Measurements from ENCODE around the gene CYB561D1. TPM values are rescaled to one million over a fixed set of nuclear protein-coding genes. Genes with fewer than 3 reads are reported as not detected.

CYB561D1 gene
- total and polyA plus RNA-seq, 2 of the 13 experiments (the other 11 are each of a cell fraction or from before 2014, with no cell fraction given): 3.9 to 4.1 TPM

DNA sequence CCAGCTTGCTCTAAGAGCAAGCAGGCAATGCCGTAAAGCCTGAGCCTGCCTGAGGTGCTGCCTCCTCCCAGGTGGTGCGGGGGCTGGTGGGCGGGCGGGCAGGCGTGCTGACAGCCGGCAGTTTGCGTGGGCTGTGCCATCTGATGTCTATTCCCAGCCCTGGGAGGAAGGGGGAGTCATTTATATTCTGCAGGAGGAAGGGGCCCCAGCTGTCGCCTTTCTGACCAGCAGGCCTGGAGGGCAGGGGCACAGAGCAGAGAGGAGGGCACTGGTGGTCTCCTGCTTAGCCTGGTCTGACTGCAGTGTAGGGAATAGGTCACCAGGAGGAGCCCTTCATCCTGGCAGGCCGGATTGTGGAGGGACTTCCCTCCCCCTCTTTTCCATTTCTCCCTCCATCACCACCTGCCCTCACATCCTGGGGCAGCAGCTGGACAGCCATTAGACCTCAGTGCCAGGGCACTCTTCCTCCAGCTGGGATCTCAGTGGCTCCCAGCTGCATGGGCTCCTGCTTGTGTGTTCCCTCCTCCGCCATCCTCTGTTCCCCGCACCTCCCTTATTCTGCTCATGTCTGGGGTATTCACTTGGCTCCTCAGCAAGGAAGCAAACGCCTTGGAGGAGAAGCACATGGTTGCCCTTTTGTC is 4.4 kb downstream of the CYB561D1 start:
- Histone ChIP-seq H4K20me1 (ENCODE audit: insufficient read depth, low read length) (no peaks in the 10 kb centered on the region), H3K4me1 (ENCODE audit: insufficient read depth, low read length) (peaks cover 14% of the 10 kb centered on the region), H3K4me2 (ENCODE audit: low read depth, low read length) (no peak overlapping the region), H2AFZ (ENCODE audit: low read length) (no peak overlapping the region), H3K36me3 (replicated peaks in 1 of 2; ENCODE audit: control insufficient read depth in 1 of 2, insufficient read depth in 2 of 2, low read length in 2 of 2) (peaks cover 2 to 6% of the 10 kb centered on the region in 2 experiments; a peak in 2 of 5 replicates), H3K9me3 (ENCODE audit: low read length) (no peaks in the 10 kb centered on the region), H3K27me3 (ENCODE audit: control insufficient read depth in 1 of 2, insufficient read depth in 2 of 2, low read length in 2 of 2) (no peaks in the 10 kb centered on the region), H3K4me3 (replicated peaks in 1 of 3; ENCODE audit: insufficient read depth in 1 of 3, low read depth in 2 of 3, low read length in 3 of 3) (no peak overlapping the region), H3K27ac (ENCODE audit: extremely low read length, insufficient read depth, low read length) (no peak overlapping the region), H3K79me2 (ENCODE audit: insufficient read depth, low read length) (no peaks in the 10 kb centered on the region), H3K9ac (ENCODE audit: insufficient read depth, low read depth, low read length) (no peak overlapping the region)
- ChIA-PET POLR2A (no interaction called here), CTCF (ENCODE audit: low intra/inter-chr PET ratio, low total read pairs) (interaction anchor here (0.7 to 5.1 kb wide), 2 partner anchors 31 to 34 kb away, joined by 3 to 81 read pairs; no protein-coding TSS in a partner anchor)
- FAIRE-seq (no peak), ATAC-seq (peak; percentile 26), DNase-seq (ENCODE audit: low spot score) (no peak)
- 82% methylated on average over 12 of the region's 12 CpGs for WGBS (ENCODE audit: low lambda C conversion rate)
- BruUV-seq (replicated peaks): no TSS peak
- in situ Hi-C loops (cut with HindIII; ENCODE audit: extremely low pct_ligation_motif_present, low pct_unique_long_range_greater_than_20kb) (no loop called here), intact Hi-C loops (cut with micrococcal nuclease; ENCODE audit: unreplicated experiment) (loop anchor here (1.0 kb wide), 1 partner anchor 34 kb away; no protein-coding TSS in a partner anchor)
- peak; percentile 77 for TF ChIP-seq RAD21 (CRISPR knock-in tag; IDR thresholded peaks at IDR 0.05)
- no peak for TF ChIP-seq MEF2D (CRISPR knock-in tag; IDR thresholded peaks at IDR 0.05)
- no peak for TF ChIP-seq RFX5 (IDR thresholded peaks at IDR 0.05; ENCODE audit: low read depth, low read length)
- no peak for TF ChIP-seq RXRB (CRISPR knock-in tag; IDR thresholded peaks at IDR 0.05; ENCODE audit: borderline replicate concordance)
- TF ChIP-seq, protein P1, sequence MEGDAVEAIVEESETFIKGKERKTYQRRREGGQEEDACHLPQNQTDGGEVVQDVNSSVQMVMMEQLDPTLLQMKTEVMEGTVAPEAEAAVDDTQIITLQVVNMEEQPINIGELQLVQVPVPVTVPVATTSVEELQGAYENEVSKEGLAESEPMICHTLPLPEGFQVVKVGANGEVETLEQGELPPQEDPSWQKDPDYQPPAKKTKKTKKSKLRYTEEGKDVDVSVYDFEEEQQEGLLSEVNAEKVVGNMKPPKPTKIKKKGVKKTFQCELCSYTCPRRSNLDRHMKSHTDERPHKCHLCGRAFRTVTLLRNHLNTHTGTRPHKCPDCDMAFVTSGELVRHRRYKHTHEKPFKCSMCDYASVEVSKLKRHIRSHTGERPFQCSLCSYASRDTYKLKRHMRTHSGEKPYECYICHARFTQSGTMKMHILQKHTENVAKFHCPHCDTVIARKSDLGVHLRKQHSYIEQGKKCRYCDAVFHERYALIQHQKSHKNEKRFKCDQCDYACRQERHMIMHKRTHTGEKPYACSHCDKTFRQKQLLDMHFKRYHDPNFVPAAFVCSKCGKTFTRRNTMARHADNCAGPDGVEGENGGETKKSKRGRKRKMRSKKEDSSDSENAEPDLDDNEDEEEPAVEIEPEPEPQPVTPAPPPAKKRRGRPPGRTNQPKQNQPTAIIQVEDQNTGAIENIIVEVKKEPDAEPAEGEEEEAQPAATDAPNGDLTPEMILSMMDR (CRISPR knock-in tag; IDR thresholded peaks at IDR 0.05): peak; percentile 75
- no peak for TF ChIP-seq MAFF (IDR thresholded peaks at IDR 0.05; ENCODE audit: low read depth, low read length)
- TF ChIP-seq, protein P2, sequence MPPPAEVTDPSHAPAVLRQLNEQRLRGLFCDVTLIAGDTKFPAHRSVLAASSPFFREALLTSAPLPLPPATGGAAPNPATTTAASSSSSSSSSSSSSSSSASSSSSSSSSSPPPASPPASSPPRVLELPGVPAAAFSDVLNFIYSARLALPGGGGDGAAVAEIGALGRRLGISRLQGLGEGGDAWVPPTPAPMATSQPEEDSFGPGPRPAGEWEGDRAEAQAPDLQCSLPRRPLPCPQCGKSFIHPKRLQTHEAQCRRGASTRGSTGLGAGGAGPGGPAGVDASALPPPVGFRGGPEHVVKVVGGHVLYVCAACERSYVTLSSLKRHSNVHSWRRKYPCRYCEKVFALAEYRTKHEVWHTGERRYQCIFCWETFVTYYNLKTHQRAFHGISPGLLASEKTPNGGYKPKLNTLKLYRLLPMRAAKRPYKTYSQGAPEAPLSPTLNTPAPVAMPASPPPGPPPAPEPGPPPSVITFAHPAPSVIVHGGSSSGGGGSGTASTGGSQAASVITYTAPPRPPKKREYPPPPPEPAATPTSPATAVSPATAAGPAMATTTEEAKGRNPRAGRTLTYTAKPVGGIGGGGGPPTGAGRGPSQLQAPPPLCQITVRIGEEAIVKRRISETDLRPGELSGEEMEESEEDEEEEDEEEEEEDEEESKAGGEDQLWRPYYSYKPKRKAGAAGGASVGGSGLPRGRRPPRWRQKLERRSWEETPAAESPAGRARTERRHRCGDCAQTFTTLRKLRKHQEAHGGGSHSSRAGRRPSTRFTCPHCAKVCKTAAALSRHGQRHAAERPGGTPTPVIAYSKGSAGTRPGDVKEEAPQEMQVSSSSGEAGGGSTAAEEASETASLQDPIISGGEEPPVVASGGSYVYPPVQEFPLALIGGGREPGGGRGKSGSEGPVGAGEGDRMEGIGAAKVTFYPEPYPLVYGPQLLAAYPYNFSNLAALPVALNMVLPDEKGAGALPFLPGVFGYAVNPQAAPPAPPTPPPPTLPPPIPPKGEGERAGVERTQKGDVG (CRISPR knock-in tag; IDR thresholded peaks at IDR 0.05; ENCODE audit: borderline replicate concordance): no peak
- TF ChIP-seq ZNF879 (CRISPR knock-in tag; IDR thresholded peaks at IDR 0.05): no peak
- TF ChIP-seq GPN1 (CRISPR knock-in tag; IDR thresholded peaks at IDR 0.05; ENCODE audit: borderline replicate concordance): no peak
- peak; percentile 43 for TF ChIP-seq STAG1 (CRISPR knock-in tag; IDR thresholded peaks at IDR 0.05)
- TF ChIP-seq, protein P3, sequence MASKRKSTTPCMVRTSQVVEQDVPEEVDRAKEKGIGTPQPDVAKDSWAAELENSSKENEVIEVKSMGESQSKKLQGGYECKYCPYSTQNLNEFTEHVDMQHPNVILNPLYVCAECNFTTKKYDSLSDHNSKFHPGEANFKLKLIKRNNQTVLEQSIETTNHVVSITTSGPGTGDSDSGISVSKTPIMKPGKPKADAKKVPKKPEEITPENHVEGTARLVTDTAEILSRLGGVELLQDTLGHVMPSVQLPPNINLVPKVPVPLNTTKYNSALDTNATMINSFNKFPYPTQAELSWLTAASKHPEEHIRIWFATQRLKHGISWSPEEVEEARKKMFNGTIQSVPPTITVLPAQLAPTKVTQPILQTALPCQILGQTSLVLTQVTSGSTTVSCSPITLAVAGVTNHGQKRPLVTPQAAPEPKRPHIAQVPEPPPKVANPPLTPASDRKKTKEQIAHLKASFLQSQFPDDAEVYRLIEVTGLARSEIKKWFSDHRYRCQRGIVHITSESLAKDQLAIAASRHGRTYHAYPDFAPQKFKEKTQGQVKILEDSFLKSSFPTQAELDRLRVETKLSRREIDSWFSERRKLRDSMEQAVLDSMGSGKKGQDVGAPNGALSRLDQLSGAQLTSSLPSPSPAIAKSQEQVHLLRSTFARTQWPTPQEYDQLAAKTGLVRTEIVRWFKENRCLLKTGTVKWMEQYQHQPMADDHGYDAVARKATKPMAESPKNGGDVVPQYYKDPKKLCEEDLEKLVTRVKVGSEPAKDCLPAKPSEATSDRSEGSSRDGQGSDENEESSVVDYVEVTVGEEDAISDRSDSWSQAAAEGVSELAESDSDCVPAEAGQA (IDR thresholded peaks at IDR 0.05; ENCODE audit: low read depth): no peak
- TF ChIP-seq, protein P3 (CRISPR knock-in tag; IDR thresholded peaks at IDR 0.05; ENCODE audit: borderline replicate concordance): no peak
- TF ChIP-seq ZKSCAN5 (CRISPR knock-in tag; IDR thresholded peaks at IDR 0.05): no peak
